Naive thymus-derived CD4-positive, alpha-beta T cell (primary cell): ENCODE measurements around the gene DPEP1. TPM values are rescaled to one million over a fixed set of nuclear protein-coding genes. Genes with fewer than 3 reads are reported as not detected.
A peak's percentile ranks its signal among the peaks of the same experiment; 100 is the strongest.
"Not testable (repeated sequence)": the region's sequence is repeated elsewhere in the genome, so short reads cannot be mapped to it uniquely, and the experiment has no call there.

ENCODE experiments used
- ATAC-seq: fragments of 150-1000 bp; cut with Tn5 transposase; 2 replicates; pipeline ENCODE4 v1.10.0; 2021; ENCODE audit warnings: mild to moderate bottlenecking, moderate library complexity
- CTCF ChIA-PET: fragments of 350-600 bp; sonication (Branson Sonifier 250); formaldehyde crosslinking; loops from one replicate; lab custom pipeline; 2021; ENCODE audit warnings: antibody characterized with exemption; lab: Charles Lee
- POLR2A ChIA-PET: fragments of 350-600 bp; sonication (Branson Sonifier 250); formaldehyde crosslinking; loops from one replicate; lab custom pipeline; 2021; ENCODE audit warnings: antibody characterized with exemption, inconsistent platforms; lab: Charles Lee
- DNase-seq, 9 donors: peaks; one replicate each; pipeline versions ENCODE4 v3.0.0 to v3.0.0-alpha.2; 2020 to 2022; ENCODE audit warnings: mixed read lengths in 1 of 9
- H3K27ac ChIP-seq: one replicate; pipeline ENCODE4 v1.7.0; 2013; ENCODE audit warnings: mild to moderate bottlenecking, low read depth, low read length, moderate library complexity
- H3K27me3 ChIP-seq, 2 donors: one replicate each; pipeline ENCODE4 v1.7.0; 2013; ENCODE audit warnings: low read length in 2 of 2, mild to moderate bottlenecking in 2 of 2, moderate library complexity in 2 of 2; ENCODE audit not compliant: control insufficient read depth in 2 of 2, insufficient read depth in 2 of 2
- H3K36me3 ChIP-seq, 3 experiments: 1 replicate in 2 of 3; 2 replicates in 1 of 3; pipeline ENCODE4 v1.7.0; 2013; ENCODE audit warnings: low read length in 3 of 3, mild to moderate bottlenecking in 3 of 3, moderate library complexity in 1 of 3; ENCODE audit not compliant: insufficient read depth in 3 of 3, control insufficient read depth in 2 of 3
- H3K4me1 ChIP-seq, 2 donors: one replicate each; pipeline ENCODE4 v1.7.0; 2013; ENCODE audit warnings: low read length in 2 of 2, mild to moderate bottlenecking in 2 of 2, moderate library complexity in 1 of 2; ENCODE audit not compliant: control insufficient read depth in 2 of 2, insufficient read depth in 2 of 2
- H3K4me3 ChIP-seq: 2 replicates; pipeline ENCODE4 v1.7.0; 2013; ENCODE audit warnings: mild to moderate bottlenecking, low read length
- H3K9me3 ChIP-seq, 3 experiments: 1 replicate in 2 of 3; 2 replicates in 1 of 3; pipeline ENCODE4 v1.7.0; 2013; ENCODE audit warnings: low read length in 3 of 3; ENCODE audit not compliant: control insufficient read depth in 2 of 3
- H3K27ac Mint-ChIP-seq, 9 donors: one replicate each; pipeline ENCODE4 v1.8.0; 2020 to 2022; ENCODE audit warnings: mixed read lengths in 9 of 9, mild to moderate bottlenecking in 8 of 9, moderate library complexity in 5 of 9, inconsistent platforms in 2 of 9
- H3K27me3 Mint-ChIP-seq, 5 donors: one replicate each; pipeline ENCODE4 v1.8.0; 2021 to 2022; ENCODE audit warnings: mixed read lengths in 5 of 5, mild to moderate bottlenecking in 1 of 5
- H3K36me3 Mint-ChIP-seq, 5 donors: one replicate each; pipeline ENCODE4 v1.8.0; 2020 to 2022; ENCODE audit warnings: mixed read lengths in 5 of 5, mild to moderate bottlenecking in 3 of 5, inconsistent platforms in 1 of 5
- H3K4me1 Mint-ChIP-seq, 7 donors: one replicate each; pipeline ENCODE4 v1.8.0; 2020 to 2022; ENCODE audit warnings: mixed read lengths in 7 of 7, mild to moderate bottlenecking in 3 of 7, inconsistent platforms in 1 of 7
- H3K4me3 Mint-ChIP-seq, 10 donors: one replicate each; pipeline ENCODE4 v1.8.0; 2020 to 2022; ENCODE audit warnings: mild to moderate bottlenecking in 10 of 10, mixed read lengths in 10 of 10, moderate library complexity in 6 of 10, inconsistent platforms in 2 of 10
- H3K9me3 Mint-ChIP-seq, 11 donors: one replicate each; pipeline ENCODE4 v1.8.0; 2020 to 2022; ENCODE audit warnings: mixed read lengths in 11 of 11, mild to moderate bottlenecking in 4 of 11, inconsistent platforms in 1 of 11, moderate library complexity in 1 of 11
- intact Hi-C, 2 donors: fragments of 100-400 bp; cut with micrococcal nuclease; formaldehyde crosslinking; loops; one replicate each; pipeline ENCODE4 v1.15.1; 2023
- polyA plus RNA-seq, 2 donors: library from polyadenylated mRNA; unstranded; fragments of 300-500 nt; fragmentation: Illumina TruSeq; gene quantifications; one replicate each; pipeline ENCODE4 v1.2.3, GENCODE V29; 2021
- total RNA-seq, 6 experiments: library from RNA in 5 of 6; stranded (reverse) in 5 of 6; gene quantifications; 1 replicate in 5 of 6; 2 replicates in 1 of 6; pipeline ENCODE4 v1.2.3 and lab custom pipeline; 2021 to 2026

The DPEP1 gene
- total and polyA plus RNA-seq, 7 experiments from 2014 or later: not detected

DNA sequence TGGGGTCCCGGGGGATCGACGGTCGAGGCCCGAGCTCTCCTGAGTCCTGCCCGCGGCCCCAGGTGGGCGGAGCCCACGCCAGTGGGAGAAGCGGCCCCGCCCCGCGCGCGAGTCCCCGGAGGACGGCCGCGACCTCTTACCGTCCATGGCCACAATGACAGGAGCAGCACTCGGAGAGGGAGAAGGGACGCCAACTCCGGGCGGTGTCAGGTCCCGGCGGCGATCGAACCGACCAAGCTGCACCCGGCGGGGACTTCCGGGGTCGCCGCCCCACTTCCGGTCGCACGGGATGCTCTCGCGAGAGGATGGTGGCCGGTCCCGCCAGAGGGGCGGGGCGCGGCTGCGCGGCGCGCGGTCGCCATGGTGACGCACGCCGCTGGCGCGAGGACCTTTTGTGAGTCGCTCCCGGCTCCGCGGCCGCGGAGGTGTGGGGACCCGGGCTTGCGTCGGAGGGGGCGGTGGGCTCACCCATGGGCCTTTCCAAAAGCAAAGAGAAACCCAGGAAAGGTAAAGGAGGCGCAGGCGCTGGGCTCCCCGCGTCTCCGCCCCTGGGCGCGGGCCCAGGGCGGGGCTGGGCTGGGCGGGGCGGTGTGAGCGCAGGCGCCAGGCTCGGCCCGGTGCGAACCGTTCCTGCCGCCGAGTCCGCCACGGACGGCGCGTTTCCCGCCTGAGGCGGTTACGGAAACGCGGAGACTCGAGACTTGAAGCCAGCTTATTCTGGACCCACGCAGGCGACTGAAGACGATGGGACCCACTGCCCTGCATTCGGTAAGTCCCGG lies 44.2 kb downstream of the DPEP1 start, which contains the start of the genes CHMP1A and SPATA33:
Gene CHMP1A (minus strand): TSS at position 267 of the 779 bp plus-strand sequence. CDS start 120 bp downstream, at position 147.
Gene SPATA33 (plus strand): TSS at position 395 of the 779 bp plus-strand sequence. CDS start 76 bp downstream, at position 471.
- peaks cover 6 to 16% of the 10 kb centered on the region in 2 donors for H3K4me1 ChIP-seq
- DNase-seq (peak; percentile 87 to 98 (median 94)), ATAC-seq (peak; percentile 95)
- H3K4me3 ChIP-seq: peak within 1 kb of the TSS; percentile 88
- no peaks in the 10 kb centered on the region for H3K27me3 ChIP-seq
- H3K36me3 ChIP-seq: peaks cover 0 to 5% (median 0%) of the 10 kb centered on the region in 3 experiments
- Mint-ChIP-seq H3K4me1 (peaks cover 17 to 44% (median 36%) of the 10 kb centered on the region in 7 donors), H3K27me3 (no peaks in the 10 kb centered on the region), H3K4me3 (peak within 1 kb of the TSS; percentile 82 to 93 (median 86)), H3K9me3 (no peaks in the 10 kb centered on the region), H3K36me3 (peaks cover 7 to 23% (median 10%) of the 10 kb centered on the region in 5 donors), H3K27ac (peak within 1 kb of the TSS; percentile 71 to 89 (median 85))
- CTCF ChIA-PET: interaction anchor here (0.6 kb wide), 1 partner anchor 285 kb away, joined by 3 read pairs; no protein-coding TSS in a partner anchor
- POLR2A ChIA-PET: interaction anchor here (0.6 to 2.7 kb wide), 6 partner anchors 29 to 417 kb away, joined by 3 to 13 read pairs (median 3); partner anchors contain the start of genes CDK10, SPATA2L and TCF25
- no peaks in the 10 kb centered on the region for H3K9me3 ChIP-seq
- H3K27ac ChIP-seq: peak within 1 kb of the TSS; percentile 85
- intact Hi-C loops: loop anchor here (1.0 to 5.0 kb wide), 8 partner anchors 29 to 410 kb away; partner anchors contain the start of genes CDK10 (in 2 of the 2), RPL13 (in 2 of the 2), SPG7 (in 1 of the 2) and TCF25 (in 1 of the 2)

DNA sequence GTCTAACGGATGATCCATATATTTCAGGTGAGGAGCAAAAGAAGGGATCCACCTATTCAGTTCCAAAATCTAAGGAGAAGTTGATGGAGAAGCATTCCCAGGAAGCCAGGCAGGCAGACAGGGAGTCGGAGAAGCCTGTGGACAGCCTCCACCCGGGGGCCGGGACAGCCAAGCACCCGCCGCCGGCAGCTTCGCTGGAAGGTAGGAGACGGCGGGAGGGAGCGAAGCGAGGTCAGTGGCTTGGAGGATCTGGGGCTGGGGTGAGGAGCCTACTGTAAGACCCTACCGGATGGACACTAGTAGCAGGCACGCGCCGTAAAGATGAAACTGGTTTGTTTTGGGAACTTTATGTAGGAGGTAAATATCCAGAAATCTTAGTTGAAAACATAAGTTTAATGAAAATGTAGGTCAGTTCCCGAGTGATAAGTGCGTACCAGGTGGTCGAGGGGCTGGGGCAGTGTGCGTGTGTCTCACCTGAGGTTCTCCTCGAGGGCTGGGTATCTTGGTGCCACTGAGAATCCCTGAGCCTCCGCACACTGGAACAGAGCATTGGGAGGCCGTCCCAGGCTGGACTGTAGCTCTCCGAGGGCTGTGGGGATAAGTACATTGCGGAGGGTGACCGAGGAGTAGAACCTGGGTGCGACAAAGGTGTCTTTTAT lies 44.9 kb downstream of the DPEP1 start:
- ChIA-PET CTCF (no interaction called here), POLR2A (interaction anchor here (1.3 to 2.7 kb wide), 3 partner anchors 29 to 418 kb away, joined by 3 to 13 read pairs (median 3); partner anchors contain the start of genes CDK10 and SPATA2L)
- Histone ChIP-seq H3K36me3 (peaks cover 0 to 5% (median 0%) of the 10 kb centered on the region in 3 experiments), H3K27ac (peak overlapping the region; percentile 85), H3K27me3 (no peaks in the 10 kb centered on the region), H3K9me3 (no peaks in the 10 kb centered on the region), H3K4me3 (peak overlapping the region; percentile 88), H3K4me1 (peaks cover 6 to 16% of the 10 kb centered on the region in 2 donors)
- Mint-ChIP-seq H3K27ac (peak overlapping the region; percentile 64 to 85 (median 81)), H3K4me3 (peak overlapping the region; percentile 82 to 93 (median 86)), H3K27me3 (no peaks in the 10 kb centered on the region), H3K36me3 (peaks cover 7 to 23% (median 10%) of the 10 kb centered on the region in 5 donors), H3K4me1 (peaks cover 17 to 44% (median 36%) of the 10 kb centered on the region in 7 donors), H3K9me3 (no peaks in the 10 kb centered on the region)
- DNase-seq: peak in 1 of 9 donors; percentile 41
- ATAC-seq: no peak
- intact Hi-C loops: loop anchor here (1.0 to 5.0 kb wide), 6 partner anchors 28 to 411 kb away; partner anchors contain the start of genes RPL13 (in 2 of the 2), CDK10 (in 1 of the 2) and SPG7 (in 1 of the 2)

DNA sequence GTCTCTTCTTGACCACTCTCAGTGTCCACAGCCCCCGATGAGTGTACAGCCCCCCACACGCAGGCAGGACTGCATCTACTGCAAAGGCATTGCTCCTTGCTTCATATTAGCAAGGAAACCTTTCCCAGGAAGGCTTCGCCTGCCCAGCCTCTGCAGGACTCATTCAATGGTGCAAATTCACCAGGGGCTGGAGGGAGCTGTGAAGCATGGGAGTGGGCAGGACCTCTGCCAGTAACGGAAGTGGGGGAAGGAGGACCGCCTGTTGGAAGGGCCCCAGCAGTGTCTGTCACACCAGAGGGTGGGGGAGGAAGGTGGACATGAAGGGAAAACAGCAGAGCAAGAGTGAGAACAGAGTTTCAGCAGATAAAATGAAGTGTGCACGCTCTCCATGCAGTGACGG lies 46.7 kb downstream of the DPEP1 start:
- H3K4me1 Mint-ChIP-seq: peaks cover 10 to 36% (median 26%) of the 10 kb centered on the region in 7 donors
- CTCF ChIA-PET: no interaction called here
- Histone ChIP-seq H3K9me3 (no peaks in the 10 kb centered on the region), H3K4me1 (peaks cover 6 to 16% of the 10 kb centered on the region in 2 donors), H3K27me3 (no peaks in the 10 kb centered on the region), H3K27ac (no peak overlapping the region), H3K4me3 (no peak overlapping the region), H3K36me3 (peaks cover 0 to 5% (median 0%) of the 10 kb centered on the region in 3 experiments)
- no peak for DNase-seq
- H3K36me3 Mint-ChIP-seq: peaks cover 7 to 23% (median 10%) of the 10 kb centered on the region in 5 donors
- H3K27me3 Mint-ChIP-seq: no peaks in the 10 kb centered on the region
- intact Hi-C loops: no loop called here
- H3K27ac Mint-ChIP-seq: peak overlapping the region in 1 of 9 donors; percentile 45
- peak overlapping the region in 2 of 10 donors; percentile 20 to 34 for H3K4me3 Mint-ChIP-seq
- POLR2A ChIA-PET: no interaction called here
- no peaks in the 10 kb centered on the region for H3K9me3 Mint-ChIP-seq
- no peak for ATAC-seq

DNA sequence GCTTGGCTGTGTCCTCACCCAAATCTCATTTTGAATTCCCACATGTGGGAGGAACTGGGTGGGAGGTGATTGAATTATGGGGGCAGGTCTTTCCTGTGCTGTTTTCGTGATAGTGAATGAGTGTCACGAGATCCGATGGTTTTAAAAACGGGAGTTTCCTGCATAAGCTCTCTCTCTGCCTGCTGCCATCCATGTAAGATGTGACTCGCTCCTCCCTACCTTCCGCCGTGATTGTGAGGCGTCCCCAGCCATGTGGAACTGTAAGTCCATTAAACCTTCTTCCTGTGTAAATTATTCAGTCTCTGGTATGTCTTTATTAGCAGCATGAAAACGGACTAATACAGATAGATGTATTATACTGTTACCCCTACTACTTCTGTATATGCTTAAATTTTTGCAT lies 47.8 kb downstream of the DPEP1 start:
- ChIA-PET POLR2A (no interaction called here), CTCF (no interaction called here)
- H3K36me3 ChIP-seq: peaks cover 0 to 5% (median 0%) of the 10 kb centered on the region in 3 experiments
- H3K27ac ChIP-seq: no peak overlapping the region
- peak overlapping the region in 1 of 9 donors; percentile 10 for H3K27ac Mint-ChIP-seq
- no peaks in the 10 kb centered on the region for H3K27me3 ChIP-seq
- intact Hi-C loops: no loop called here
- H3K4me3 ChIP-seq: no peak overlapping the region
- peaks cover 7 to 23% (median 10%) of the 10 kb centered on the region in 5 donors for H3K36me3 Mint-ChIP-seq
- H3K4me3 Mint-ChIP-seq: peak overlapping the region in 2 of 10 donors; percentile 13 to 78
- no peaks in the 10 kb centered on the region for H3K9me3 Mint-ChIP-seq
- peaks cover 6 to 16% of the 10 kb centered on the region in 2 donors for H3K4me1 ChIP-seq
- peaks cover 10 to 25% (median 19%) of the 10 kb centered on the region in 7 donors for H3K4me1 Mint-ChIP-seq
- ATAC-seq (no peak), DNase-seq (no peak)
- no peaks in the 10 kb centered on the region for H3K27me3 Mint-ChIP-seq
- H3K9me3 ChIP-seq: no peaks in the 10 kb centered on the region

DNA sequence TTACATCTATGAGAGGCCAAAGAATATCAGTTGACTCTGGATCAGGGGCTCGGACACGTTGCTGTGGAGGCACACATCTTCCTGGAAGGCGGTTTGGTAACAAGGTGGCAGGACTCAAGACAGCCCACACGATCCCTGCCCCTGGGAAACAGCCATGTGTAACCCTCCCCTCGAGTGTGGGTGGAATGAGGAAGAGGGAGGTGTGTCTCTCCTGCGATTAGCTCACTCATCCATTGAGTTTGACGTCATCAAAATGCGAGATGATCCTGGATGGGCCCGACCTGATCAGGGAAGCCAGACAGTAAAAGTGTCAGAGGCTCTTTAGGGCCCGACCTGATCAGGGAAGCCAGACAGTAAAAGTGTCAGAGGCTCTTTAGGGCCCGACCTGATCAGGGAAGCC lies 50.8 kb downstream of the DPEP1 start:
- H3K4me3 ChIP-seq, H3K4me1 ChIP-seq, intact Hi-C loops, H3K27me3 Mint-ChIP-seq, CTCF ChIA-PET, H3K9me3 ChIP-seq, ATAC-seq, H3K27ac Mint-ChIP-seq, H3K27me3 ChIP-seq, DNase-seq, H3K27ac ChIP-seq, H3K9me3 Mint-ChIP-seq, H3K36me3 ChIP-seq, H3K4me3 Mint-ChIP-seq: not testable (repeated sequence)
- Mint-ChIP-seq H3K4me1 (peaks cover 5 to 19% (median 14%) of the 10 kb centered on the region in 7 donors), H3K36me3 (peaks cover 7 to 26% (median 10%) of the 10 kb centered on the region in 5 donors)
- POLR2A ChIA-PET: interaction anchor here (0.6 kb wide), 1 partner anchor 30 kb away, joined by 3 read pairs; no protein-coding TSS in a partner anchor

DNA sequence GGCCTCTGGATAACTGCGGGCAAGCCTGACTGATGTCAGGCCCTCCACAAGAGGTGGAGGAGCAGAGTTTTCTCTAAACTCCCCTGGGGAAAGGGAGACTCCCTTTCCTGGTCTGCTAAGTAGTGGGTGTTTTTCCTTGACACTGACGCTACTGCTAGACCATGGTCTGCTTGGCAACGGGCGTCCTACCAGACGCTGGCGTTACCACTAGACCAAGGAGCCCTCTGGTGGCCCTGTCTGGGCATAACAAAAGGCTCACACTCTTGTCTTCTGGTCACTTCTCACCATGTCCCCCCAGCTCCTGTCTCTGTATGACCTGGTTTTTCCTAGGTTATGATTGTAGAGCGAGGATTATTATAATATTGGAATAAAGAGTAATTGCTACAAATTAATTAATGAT lies 53.6 kb downstream of the DPEP1 start:
- H3K4me3 Mint-ChIP-seq, POLR2A ChIA-PET, H3K27ac ChIP-seq, DNase-seq, intact Hi-C loops, ATAC-seq, H3K4me1 ChIP-seq, H3K27me3 ChIP-seq, H3K27me3 Mint-ChIP-seq, H3K36me3 ChIP-seq, H3K9me3 Mint-ChIP-seq, H3K9me3 ChIP-seq, H3K4me3 ChIP-seq: not testable (repeated sequence)
- H3K27ac Mint-ChIP-seq: peak overlapping the region in 1 of 9 donors; percentile 42
- CTCF ChIA-PET: interaction anchor here (0.6 kb wide), 1 partner anchor 17 kb away, joined by 3 read pairs; no protein-coding TSS in a partner anchor
- peaks cover 5 to 16% (median 10%) of the 10 kb centered on the region in 7 donors for H3K4me1 Mint-ChIP-seq
- peaks cover 0 to 12% (median 0%) of the 10 kb centered on the region in 5 donors for H3K36me3 Mint-ChIP-seq
